K562 (cell line): ENCODE measurements around the gene PAN2. TPM values are rescaled to one million over a fixed set of nuclear protein-coding genes. Genes with fewer than 3 reads are reported as not detected.

Experiments used
- CC2D1A ChIP-seq: fragments of 450-650 bp; IDR thresholded peaks from 2 replicates; pipeline ENCODE4 v1.6.1; 2017; ENCODE audit warnings: mild to moderate bottlenecking
- DPF2 ChIP-seq: fragments of 450-650 bp; IDR thresholded peaks from 2 replicates; pipeline ENCODE4 v1.6.1; 2016
- FOXP4 ChIP-seq: sonication (generic); formaldehyde crosslinking; IDR thresholded peaks from 2 replicates; pipeline ENCODE4 v1.8.0; 2022; ENCODE audit warnings: mild to moderate bottlenecking, missing genetic modification reagents, borderline replicate concordance
- GTF3C2 ChIP-seq: IDR thresholded peaks from 3 replicates; pipeline ENCODE4 v1.6.1; 2011; ENCODE audit warnings: borderline replicate concordance, mild to moderate bottlenecking, moderate library complexity; ENCODE audit not compliant: insufficient read length; ENCODE audit errors: extremely low read depth
- HIVEP1 ChIP-seq: fragments of 250-450 bp; sonication (Bioruptor Pico); IDR thresholded peaks from 2 replicates; pipeline ENCODE4 v1.4.0; 2020; ENCODE audit warnings: mild to moderate bottlenecking
- HOMEZ ChIP-seq: fragments of 250-450 bp; sonication (Bioruptor Pico); IDR thresholded peaks from 2 replicates; pipeline ENCODE4 v1.4.0; 2020; ENCODE audit warnings: mild to moderate bottlenecking, moderate library complexity
- JUNB ChIP-seq: fragments of 450-650 bp; formaldehyde crosslinking; conservative IDR thresholded peaks from 2 replicates; pipeline ENCODE4 v1.4.0; 2020; ENCODE audit warnings: mild to moderate bottlenecking
- PHF20 ChIP-seq: fragments of 450-650 bp; IDR thresholded peaks from 2 replicates; pipeline ENCODE4 v1.6.1; 2018; ENCODE audit not compliant: partially characterized antibody
- ZKSCAN3 ChIP-seq: fragments of 250-450 bp; sonication (Bioruptor Pico); IDR thresholded peaks from 2 replicates; pipeline ENCODE4 v1.4.0; 2020
- ZNF175 ChIP-seq: fragments of 200-800 bp; sonication (Bioruptor generic); IDR thresholded peaks from 2 replicates; pipeline ENCODE4 v1.6.1; 2016; ENCODE audit warnings: low read depth, mild to moderate bottlenecking, missing genetic modification characterization, missing compliant biosample characterization
- polyA plus RNA-seq, 8 experiments: library from polyadenylated mRNA; depleted of rRNA in 4 of 8; stranded (reverse) in 5 of 8; unstranded in 3 of 8; fragments of >200 nt; fragmentation: Nextera tagmentation in 2 of 8; fragmentation: Illumina TruSeq in 1 of 8; extraction: Ambion mirVana in 2 of 8; extraction: Trizol in 1 of 8; gene quantifications; 2 replicates each; pipeline versions ENCODE4 v1.2.1 to v1.2.3, GENCODE V29; 2011 to 2014; ENCODE audit warnings: inconsistent platforms in 1 of 8, missing spikeins in 1 of 8
- total RNA-seq, 7 experiments: library from RNA; depleted of rRNA in 6 of 7; stranded (reverse); fragments of >200 nt in 6 of 7; fragmentation: Illumina TruSeq in 2 of 7; extraction: Trizol in 2 of 7; gene quantifications; 2 replicates each; pipeline versions ENCODE4 v1.2.1 to v1.2.3, GENCODE V29; 2011 to 2021; ENCODE audit warnings: low replicate concordance in 1 of 7
- TF ChIP-seq, protein P1 (sequence below): fragments of 250-450 bp; sonication (Bioruptor Pico); IDR thresholded peaks from 2 replicates; pipeline ENCODE4 v1.4.0; 2020; ENCODE audit warnings: mild to moderate bottlenecking, moderate library complexity
- TF ChIP-seq, protein P2 (sequence below): fragments of 200-800 bp; sonication (Bioruptor generic); IDR thresholded peaks from 2 replicates; pipeline ENCODE4 v1.6.1; 2017; ENCODE audit warnings: missing genetic modification characterization, missing compliant biosample characterization

The PAN2 gene
- total and polyA plus RNA-seq, 9 of the 15 experiments (the other 6 are each of a cell fraction or from before 2014, with no cell fraction given) = 15.0 to 66.1 (median 25.9) TPM

DNA sequence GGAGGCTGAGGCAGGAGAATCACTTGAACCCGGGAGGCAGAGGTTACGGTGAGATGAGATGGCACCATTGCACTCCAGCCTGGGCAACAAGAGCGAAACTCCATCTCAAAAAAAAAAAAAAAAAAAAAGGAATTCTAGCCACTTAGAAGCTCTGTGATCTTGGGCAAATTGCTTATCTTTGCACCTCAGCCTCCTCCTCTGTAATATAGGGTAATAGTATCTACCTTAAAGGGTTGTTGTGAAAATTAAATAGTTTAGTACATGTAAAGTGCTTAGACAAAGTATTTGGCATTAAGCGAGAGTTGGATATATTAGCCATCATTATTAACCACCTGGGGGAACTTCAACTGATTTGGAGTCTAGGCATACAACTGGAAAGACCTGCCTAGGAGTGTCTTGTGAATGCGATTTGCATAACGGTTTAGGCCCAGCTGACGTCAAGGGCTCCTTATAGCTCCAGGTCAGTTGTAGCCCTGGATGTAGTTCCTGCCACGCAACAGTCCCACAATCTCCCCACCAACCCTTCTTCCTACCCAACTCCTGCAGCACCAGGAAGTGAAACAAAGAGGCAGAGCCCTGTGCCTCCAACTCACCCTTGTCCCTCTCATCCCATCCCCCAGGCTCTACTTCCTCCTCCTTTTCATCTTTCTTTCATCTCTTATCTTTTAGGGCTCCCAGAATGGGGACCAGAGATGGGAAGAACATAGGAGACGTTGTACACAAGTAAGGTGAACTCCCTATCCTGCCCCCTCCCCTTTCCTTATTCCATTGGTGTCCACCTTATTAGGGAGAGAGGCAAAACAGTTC, 2.8 kb upstream of the PAN2 start (continued):
- TF ChIP-seq, protein P1, sequence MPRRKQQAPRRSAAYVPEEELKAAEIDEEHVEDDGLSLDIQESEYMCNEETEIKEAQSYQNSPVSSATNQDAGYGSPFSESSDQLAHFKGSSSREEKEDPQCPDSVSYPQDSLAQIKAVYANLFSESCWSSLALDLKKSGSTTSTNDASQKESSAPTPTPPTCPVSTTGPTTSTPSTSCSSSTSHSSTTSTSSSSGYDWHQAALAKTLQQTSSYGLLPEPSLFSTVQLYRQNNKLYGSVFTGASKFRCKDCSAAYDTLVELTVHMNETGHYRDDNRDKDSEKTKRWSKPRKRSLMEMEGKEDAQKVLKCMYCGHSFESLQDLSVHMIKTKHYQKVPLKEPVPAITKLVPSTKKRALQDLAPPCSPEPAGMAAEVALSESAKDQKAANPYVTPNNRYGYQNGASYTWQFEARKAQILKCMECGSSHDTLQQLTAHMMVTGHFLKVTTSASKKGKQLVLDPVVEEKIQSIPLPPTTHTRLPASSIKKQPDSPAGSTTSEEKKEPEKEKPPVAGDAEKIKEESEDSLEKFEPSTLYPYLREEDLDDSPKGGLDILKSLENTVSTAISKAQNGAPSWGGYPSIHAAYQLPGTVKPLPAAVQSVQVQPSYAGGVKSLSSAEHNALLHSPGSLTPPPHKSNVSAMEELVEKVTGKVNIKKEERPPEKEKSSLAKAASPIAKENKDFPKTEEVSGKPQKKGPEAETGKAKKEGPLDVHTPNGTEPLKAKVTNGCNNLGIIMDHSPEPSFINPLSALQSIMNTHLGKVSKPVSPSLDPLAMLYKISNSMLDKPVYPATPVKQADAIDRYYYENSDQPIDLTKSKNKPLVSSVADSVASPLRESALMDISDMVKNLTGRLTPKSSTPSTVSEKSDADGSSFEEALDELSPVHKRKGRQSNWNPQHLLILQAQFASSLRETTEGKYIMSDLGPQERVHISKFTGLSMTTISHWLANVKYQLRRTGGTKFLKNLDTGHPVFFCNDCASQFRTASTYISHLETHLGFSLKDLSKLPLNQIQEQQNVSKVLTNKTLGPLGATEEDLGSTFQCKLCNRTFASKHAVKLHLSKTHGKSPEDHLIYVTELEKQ = no peak
- TF ChIP-seq, protein P2, sequence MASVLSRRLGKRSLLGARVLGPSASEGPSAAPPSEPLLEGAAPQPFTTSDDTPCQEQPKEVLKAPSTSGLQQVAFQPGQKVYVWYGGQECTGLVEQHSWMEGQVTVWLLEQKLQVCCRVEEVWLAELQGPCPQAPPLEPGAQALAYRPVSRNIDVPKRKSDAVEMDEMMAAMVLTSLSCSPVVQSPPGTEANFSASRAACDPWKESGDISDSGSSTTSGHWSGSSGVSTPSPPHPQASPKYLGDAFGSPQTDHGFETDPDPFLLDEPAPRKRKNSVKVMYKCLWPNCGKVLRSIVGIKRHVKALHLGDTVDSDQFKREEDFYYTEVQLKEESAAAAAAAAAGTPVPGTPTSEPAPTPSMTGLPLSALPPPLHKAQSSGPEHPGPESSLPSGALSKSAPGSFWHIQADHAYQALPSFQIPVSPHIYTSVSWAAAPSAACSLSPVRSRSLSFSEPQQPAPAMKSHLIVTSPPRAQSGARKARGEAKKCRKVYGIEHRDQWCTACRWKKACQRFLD (CRISPR knock-in tag) = no peak
- TF ChIP-seq ZNF175 (CRISPR knock-in tag) (peak; percentile 84; the same call in 1 of the 2 replicates), GTF3C2 (no peak), HIVEP1 (CRISPR knock-in tag) (no peak), CC2D1A (peak; percentile 9; the same call in 1 of the 2 replicates), ZKSCAN3 (no peak), PHF20 (peak; percentile 39), JUNB (no peak), DPF2 (peak; percentile 50), HOMEZ (CRISPR knock-in tag) (no peak), FOXP4 (no peak)
